HG02763 (cell line): ENCODE results near the gene SKI.

Source experiments
- ATAC-seq: cut with Tn5 transposase; IDR thresholded peaks from one replicate; pipeline ENCODE4 v1.9.1; 2021; ENCODE audit warnings: mild to moderate bottlenecking, moderate library complexity; ENCODE audit not compliant: unreplicated experiment

The SKI gene

GRCh38 chr1:2229911-2230731 lies 2.0 kb downstream of the SKI start:
- ATAC-seq: no peak

DNA sequence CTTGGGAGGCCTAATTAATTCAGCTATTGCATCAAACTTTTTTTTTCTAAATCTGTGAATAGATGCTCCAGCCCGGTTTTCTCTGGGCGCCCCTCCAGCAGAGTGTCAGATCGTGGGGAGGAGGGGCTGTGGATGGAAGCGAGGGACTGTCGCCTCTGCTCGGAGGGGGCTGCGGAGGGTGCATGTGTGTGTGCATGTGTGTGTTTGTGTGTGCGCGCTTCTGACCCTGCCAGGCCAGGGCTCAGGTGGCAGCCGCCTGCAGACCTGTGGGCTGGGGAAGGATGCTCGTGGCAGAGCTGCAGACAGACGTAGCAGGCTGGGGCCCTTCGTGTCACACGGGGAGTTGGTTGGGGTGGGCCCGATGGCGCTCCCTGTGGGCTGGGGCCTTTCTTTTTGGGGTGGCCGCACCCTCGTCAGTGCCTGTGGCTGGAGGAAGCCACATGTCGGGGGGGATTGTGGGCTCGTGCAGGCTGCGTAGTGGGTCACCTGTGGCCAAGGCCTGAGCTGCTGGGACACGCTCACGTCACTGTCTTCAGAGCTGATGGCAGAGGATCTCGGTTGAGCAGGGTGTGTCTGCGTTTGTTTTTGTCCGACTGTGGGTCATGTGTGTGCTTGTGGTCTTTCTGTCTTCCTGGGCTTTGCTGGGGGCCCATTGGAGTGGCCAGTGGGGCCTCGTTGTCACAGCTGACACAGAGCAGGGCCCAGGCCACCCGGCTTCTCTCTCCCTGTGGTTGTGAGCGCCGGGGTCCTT lies 2.8 kb downstream of the SKI start:
- ATAC-seq: no peak

DNA sequence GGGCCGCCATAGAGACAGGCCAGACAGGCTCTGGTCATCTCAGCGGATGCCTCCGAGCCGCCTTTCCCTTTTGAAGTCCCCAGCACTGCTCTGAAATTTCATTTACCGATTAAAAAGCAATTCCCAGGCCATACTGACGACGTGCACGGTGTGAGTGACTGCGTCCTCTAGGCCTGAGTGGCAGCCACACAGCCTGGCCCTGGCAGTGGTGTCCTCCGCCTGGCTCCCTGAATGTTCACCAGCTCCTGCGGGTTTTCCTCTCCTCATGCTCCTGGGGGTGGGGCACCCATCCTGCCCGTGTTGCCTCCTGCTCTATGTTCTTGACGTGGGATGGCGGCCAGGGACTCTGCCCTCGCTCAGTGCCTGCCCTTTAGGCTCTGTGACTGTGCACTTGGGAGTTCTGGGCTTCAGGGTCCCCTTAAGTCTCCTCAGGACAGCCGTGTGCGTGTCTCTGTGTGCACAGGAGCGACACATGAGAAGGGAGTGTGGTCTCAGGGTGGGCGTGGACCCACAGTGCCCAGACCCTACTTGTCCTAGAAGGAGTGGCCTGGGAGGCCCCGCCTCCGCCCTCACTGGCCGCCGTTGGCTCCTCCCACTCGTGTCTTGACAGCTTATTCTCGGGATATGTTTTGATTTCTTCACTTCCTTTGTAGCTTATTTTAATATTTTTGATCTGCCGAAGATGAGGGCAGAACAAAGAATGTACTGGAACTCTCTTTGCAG lies 3.6 kb downstream of the SKI start:
- ATAC-seq: no peak

DNA sequence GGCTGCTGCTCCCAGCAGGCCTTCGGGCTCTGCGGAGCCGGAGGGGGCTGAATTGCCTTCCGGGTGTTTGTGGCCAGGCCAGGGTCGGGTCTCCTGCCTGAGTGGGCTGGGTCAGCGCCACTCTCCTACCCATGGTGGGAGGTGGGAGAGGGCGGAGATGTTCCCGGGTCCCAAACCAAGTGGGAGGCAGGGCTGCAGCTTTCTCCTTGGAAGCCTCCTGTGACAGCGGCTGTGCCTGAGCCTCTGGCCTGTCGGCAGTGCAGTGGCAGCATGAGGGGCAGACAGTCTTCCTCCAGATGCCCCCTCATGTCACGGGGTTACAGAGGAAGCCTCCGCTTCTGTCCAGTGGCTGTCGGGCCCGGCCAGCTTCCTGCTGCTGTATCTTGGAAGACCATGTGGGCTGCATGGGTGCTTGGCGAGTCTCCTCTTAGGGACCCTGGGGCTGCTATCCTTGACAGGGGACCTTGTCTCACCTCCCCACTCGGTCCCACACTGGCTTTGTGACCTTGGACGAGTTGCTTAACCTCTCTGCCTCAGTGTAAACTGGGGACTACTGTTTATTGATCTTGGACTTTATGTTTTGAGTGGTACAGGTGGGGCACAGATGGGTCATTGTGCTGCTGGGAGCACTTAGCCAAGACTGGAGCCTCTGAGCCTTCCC lies 4.3 kb downstream of the SKI start:
- ATAC-seq: no peak

GRCh38 chr1:2232916-2233438 lies 4.9 kb downstream of the SKI start:
- ATAC-seq: no peak

DNA sequence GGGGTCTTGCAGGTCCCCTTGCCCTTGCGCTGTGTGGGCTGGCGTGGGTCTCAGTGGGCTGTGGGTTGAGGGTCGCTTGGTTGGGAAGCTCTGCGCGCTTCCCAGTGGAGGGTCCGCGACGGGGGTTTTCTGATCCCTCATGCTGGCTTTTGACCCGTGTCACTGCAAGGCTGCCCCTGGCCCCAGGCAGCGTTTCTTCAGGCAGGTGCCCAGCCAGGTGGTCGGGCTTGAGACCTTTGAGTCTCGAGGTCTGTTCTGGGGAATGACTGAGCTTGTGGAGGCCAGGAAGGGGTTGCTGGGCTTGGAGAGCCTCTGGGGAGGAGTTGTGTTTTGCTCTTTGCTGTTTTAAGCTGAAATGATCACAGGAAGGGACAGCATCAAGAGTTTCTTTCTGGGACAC lies 5.3 kb downstream of the SKI start:
- ATAC-seq: no peak

GRCh38 chr1:2233997-2234761 lies 6.1 kb downstream of the SKI start:
- ATAC-seq: no peak

DNA sequence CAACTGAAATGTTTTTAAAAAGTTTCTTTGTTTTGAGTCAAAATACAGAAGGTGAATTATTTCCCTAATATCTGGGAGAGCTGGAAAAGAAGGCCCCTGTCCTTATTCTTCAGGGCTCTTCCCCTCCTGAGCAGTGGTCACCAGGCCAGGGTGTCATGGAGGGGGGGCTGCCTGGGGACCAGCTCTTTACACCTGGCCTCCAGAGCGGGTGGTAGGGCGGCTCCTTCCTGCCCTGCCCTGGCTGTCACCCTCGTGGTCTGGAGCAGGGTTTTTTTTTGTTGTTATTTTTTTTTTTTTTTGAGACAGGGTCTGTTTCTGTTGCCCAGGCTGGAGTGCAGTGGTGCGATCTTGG lies 6.6 kb downstream of the SKI start:
- ATAC-seq: no peak

DNA sequence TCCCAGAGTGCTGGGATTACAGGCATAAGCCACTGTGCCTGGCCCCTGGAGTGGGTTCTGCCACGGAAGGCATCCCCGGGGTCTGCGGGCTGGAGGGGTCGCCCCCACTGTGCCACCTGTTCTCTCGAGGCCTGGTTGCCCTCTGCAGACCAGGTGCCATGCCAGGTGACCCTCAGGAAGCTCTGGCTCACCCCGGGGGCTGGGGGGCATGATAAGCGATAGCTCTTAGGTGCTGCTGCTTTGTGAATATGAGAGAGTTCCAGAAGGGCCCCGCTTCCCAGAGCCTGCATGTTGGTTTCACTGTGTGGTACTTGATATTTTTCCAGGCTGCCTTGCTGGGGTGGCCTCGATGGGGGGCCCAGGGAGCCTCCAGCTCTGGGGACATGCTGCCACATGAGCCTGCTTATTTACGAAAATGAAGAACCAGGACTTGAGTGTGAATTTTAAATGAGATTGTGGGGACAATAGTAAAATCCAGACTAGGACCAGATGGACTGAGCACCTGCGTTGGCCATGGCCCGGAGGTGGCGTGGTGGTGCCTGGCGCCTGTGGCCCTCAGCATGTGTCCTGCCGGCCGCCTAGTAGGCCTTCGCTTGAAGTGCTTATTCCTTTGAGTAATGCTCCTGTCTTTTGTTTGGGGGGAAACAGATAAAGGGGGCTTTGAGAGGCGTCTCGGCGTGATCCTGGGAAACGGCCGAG lies 7.3 kb downstream of the SKI start:
- ATAC-seq: no peak

- no peak for ATAC-seq
Observed at GRCh38 chr1:2236695-2237677, 8.9 kb downstream of the SKI start.

DNA sequence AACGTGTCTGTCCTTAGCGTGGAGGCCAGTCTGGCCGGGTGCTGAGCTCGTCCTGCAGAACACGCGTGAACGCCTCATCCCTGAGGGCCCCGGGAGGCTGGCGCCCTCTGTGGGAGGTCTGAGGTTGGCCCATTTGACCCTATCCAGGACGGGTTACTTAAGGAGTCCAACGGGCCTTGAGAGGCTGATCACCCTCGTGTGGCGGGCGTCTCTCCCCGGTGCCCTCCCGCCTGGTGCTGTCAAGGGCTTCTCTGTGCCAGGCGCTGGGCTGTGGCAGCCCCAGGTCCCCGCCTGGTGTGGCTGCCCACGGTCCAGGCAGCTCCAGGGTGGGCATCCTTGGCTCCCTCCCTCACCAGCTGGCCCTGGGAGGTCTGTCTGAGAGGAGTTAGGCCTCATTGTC lies 9.7 kb downstream of the SKI start:
- ATAC-seq: no peak

GRCh38 chr1:2238361-2239012 lies 10.4 kb downstream of the SKI start:
- no peak for ATAC-seq

DNA sequence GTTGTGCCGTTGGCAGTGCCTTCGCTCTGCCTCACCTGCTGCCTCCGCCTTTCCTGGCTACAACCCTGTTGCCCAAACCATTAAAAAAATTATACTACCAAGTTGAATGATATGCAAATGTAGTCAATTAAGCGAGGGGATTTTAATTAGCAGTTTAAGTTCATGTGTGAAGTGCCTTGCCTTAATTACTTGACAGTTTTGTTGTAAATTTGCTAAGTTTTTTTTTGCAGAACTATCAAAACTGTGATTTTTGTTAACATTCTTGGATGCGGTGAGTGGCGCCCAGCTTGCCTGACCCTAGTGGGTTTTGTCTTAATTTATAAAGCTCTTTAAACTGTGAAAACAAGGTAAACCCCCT lies 10.9 kb downstream of the SKI start:
- ATAC-seq: no peak

GRCh38 chr1:2239384-2239985 lies 11.4 kb downstream of the SKI start:
- no peak for ATAC-seq

DNA sequence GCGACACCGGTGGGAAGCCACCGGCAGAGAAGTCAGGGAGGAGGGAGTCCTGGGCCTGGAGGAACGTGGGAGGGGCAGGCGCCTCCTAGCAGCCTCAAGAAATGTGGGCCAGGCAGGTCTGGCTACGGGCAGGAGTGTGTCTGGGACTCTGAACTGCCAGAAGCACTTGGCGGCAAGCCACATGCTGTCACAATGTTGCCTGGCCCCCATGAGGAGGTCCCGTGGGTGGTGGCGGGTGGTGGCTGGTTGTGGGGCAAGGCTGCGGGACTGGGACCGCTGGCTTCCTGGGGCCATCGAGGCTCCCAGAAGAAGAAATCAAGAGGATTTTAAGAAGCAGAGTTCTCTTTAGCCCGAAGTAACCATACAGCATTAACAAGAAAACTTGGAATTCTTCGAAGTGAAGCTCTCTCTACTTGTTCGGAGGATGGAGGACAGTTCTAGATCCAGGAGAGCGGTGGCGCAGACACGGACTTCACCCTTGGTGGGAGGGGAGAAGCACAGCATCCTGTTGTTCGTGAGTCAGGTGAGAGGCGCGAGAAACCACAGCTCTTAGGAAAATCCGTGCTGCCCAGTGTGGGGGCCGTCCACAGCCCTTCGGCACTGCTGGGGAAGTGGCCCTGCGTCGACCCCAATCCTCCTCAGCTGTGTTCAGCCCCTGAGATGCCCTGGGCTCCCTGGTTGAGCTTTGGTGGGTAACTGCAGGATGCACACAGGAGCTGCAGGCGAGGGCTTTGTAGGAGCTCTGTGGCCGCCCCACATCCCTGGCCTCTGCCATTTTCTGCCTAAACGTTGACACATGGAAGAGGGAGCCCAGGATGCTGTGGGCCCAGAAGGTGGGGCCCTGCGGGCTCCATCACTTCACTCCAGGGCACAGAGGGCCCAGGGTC lies 12.4 kb downstream of the SKI start:
- ATAC-seq: no peak

DNA sequence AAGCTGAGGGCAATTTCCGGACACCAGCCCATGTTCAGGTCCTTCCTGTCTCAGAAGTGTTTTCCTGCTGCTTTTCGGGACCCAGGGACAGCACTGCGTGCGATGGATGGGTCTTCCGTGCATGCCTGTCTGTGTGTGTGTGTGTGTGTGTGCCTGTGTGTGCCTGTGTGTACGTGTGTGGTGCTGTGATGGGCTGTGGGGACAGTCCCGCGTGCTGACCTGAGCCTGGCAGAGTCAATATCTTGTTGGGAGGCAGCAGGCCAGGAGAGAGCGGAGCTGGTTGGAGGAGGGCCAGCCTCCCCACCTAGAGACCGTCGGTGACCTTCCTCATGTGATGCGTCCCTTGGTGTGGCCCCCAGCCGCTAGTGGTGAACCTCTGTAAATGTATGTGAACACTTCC lies 13.7 kb downstream of the SKI start:
- no peak for ATAC-seq
